HepG2 (cell line): ENCODE data around the gene AKTIP. TPM values are rescaled to one million over a fixed set of nuclear protein-coding genes. Genes with fewer than 3 reads are reported as not detected.

Source experiments
- BCL6 ChIP-seq: IDR thresholded peaks from 2 replicates; pipeline ENCODE4 v1.6.1; 2016; ENCODE audit warnings: missing genetic modification reagents, missing compliant biosample characterization
- BRF2 ChIP-seq: sonication (generic); formaldehyde crosslinking; IDR thresholded peaks from 2 replicates; pipeline ENCODE4 v1.8.1; 2022; ENCODE audit warnings: mild to moderate bottlenecking, missing genetic modification reagents
- CHD4 ChIP-seq: fragments of 200-600 bp; sonication (generic); IDR thresholded peaks from 2 replicates; pipeline ENCODE4 v1.7.0; 2017; ENCODE audit warnings: mild to moderate bottlenecking, low read length, borderline replicate concordance
- CREM ChIP-seq, 2 experiments: sonication (generic) in 1 of 2; formaldehyde crosslinking in 1 of 2; IDR thresholded peaks; 2 replicates each; pipeline versions ENCODE4 v1.4.0 to v1.6.1; 2016 to 2020; ENCODE audit warnings: antibody characterized with exemption in 1 of 2, mild to moderate bottlenecking in 1 of 2, missing genetic modification reagents in 1 of 2
- ETV5 ChIP-seq: IDR thresholded peaks from 2 replicates; pipeline ENCODE4 v1.6.1; 2018; ENCODE audit warnings: missing biosample characterization, missing genetic modification reagents, inconsistent platforms, borderline replicate concordance
- KMT2A ChIP-seq: sonication (generic); formaldehyde crosslinking; IDR thresholded peaks from 2 replicates; pipeline ENCODE4 v1.4.0; 2020; ENCODE audit warnings: missing genetic modification reagents
- KMT2B ChIP-seq: IDR thresholded peaks from 2 replicates; pipeline ENCODE4 v1.6.1; 2016; ENCODE audit warnings: missing genetic modification reagents, missing compliant biosample characterization
- MED13 ChIP-seq: sonication (generic); formaldehyde crosslinking; IDR thresholded peaks from 2 replicates; pipeline ENCODE4 v1.5.0; 2020; ENCODE audit warnings: missing genetic modification reagents
- MYC ChIP-seq: sonication (generic); formaldehyde crosslinking; IDR thresholded peaks from 2 replicates; pipeline ENCODE4 v1.9.0; 2021; ENCODE audit warnings: missing genetic modification reagents, borderline replicate concordance
- PAWR ChIP-seq: sonication (generic); formaldehyde crosslinking; IDR thresholded peaks from 2 replicates; pipeline ENCODE4 v1.4.0; 2020; ENCODE audit warnings: missing genetic modification reagents, mild to moderate bottlenecking, borderline replicate concordance
- SAP130 ChIP-seq: IDR thresholded peaks from 2 replicates; pipeline ENCODE4 v1.6.1; 2016; ENCODE audit warnings: low read depth
- SIN3A ChIP-seq: IDR thresholded peaks from 2 replicates; pipeline ENCODE4 v1.6.1; 2011; ENCODE audit warnings: low read depth, mild to moderate bottlenecking, control low read depth, low read length, borderline replicate concordance
- SIN3B ChIP-seq: fragments of 150-350 bp; IDR thresholded peaks from 2 replicates; pipeline ENCODE4 v1.6.1; 2014; ENCODE audit warnings: low read length
- ZBTB37 ChIP-seq: sonication (generic); formaldehyde crosslinking; IDR thresholded peaks from 2 replicates; pipeline ENCODE4 v1.4.0; 2020; ENCODE audit warnings: mild to moderate bottlenecking, missing genetic modification reagents
- ZBTB38 ChIP-seq: sonication (generic); formaldehyde crosslinking; IDR thresholded peaks from 2 replicates; pipeline ENCODE4 v1.5.1; 2020; ENCODE audit warnings: mild to moderate bottlenecking, missing genetic modification reagents
- ZBTB44 ChIP-seq: sonication (generic); formaldehyde crosslinking; IDR thresholded peaks from 2 replicates; pipeline ENCODE4 v1.4.0; 2020; ENCODE audit warnings: missing genetic modification reagents
- ZNF3 ChIP-seq: IDR thresholded peaks from 2 replicates; pipeline ENCODE4 v1.7.0; 2017; ENCODE audit warnings: inconsistent platforms
- ZNF367 ChIP-seq: sonication (generic); formaldehyde crosslinking; IDR thresholded peaks from 2 replicates; pipeline ENCODE4 v1.4.0; 2020; ENCODE audit warnings: missing genetic modification reagents, borderline replicate concordance
- ZNF737 ChIP-seq: sonication (generic); formaldehyde crosslinking; IDR thresholded peaks from 2 replicates; pipeline ENCODE4 v1.5.0; 2020; ENCODE audit warnings: missing genetic modification reagents, mild to moderate bottlenecking, borderline replicate concordance
- ZNF75D ChIP-seq: sonication (generic); formaldehyde crosslinking; IDR thresholded peaks from 2 replicates; pipeline ENCODE4 v1.8.1; 2023; ENCODE audit warnings: missing genetic modification reagents, mild to moderate bottlenecking, borderline replicate concordance
- ZNF790 ChIP-seq: sonication (generic); formaldehyde crosslinking; IDR thresholded peaks from 2 replicates; pipeline ENCODE4 v1.8.0; 2022; ENCODE audit warnings: missing genetic modification reagents, mild to moderate bottlenecking, borderline replicate concordance
- polyA plus RNA-seq, 8 experiments: library from polyadenylated mRNA; depleted of rRNA in 3 of 8; stranded (reverse) in 7 of 8; unstranded in 1 of 8; fragments of >200 nt; fragmentation: Illumina TruSeq in 4 of 8; extraction: Trizol in 4 of 8; gene quantifications; 2 replicates each; pipeline versions ENCODE4 v1.2.1 to v1.2.3, GENCODE V29; 2011 to 2016; ENCODE audit warnings: low read depth in 4 of 8, missing spikeins in 1 of 8, mixed read lengths in 1 of 8; ENCODE audit not compliant: insufficient read depth in 1 of 8
- total RNA-seq, 5 experiments: library from RNA; depleted of rRNA; stranded (reverse); fragments of >200 nt; fragmentation: Illumina TruSeq; extraction: Trizol; gene quantifications; 2 replicates each; pipeline ENCODE4 v1.2.3, GENCODE V29; 2016; ENCODE audit warnings: low read depth in 1 of 5
- TF ChIP-seq, protein P1 (sequence below), 2 experiments: sonication (generic) in 1 of 2; formaldehyde crosslinking in 1 of 2; IDR thresholded peaks; 2 replicates each; pipeline versions ENCODE4 v1.5.1 to v1.6.1; 2011 to 2020; ENCODE audit warnings: borderline replicate concordance in 1 of 2, low read depth in 1 of 2, low read length in 1 of 2, mild to moderate bottlenecking in 1 of 2, missing genetic modification reagents in 1 of 2, moderate library complexity in 1 of 2
- TF ChIP-seq, protein P2 (sequence below): IDR thresholded peaks from 2 replicates; pipeline ENCODE4 v1.6.1; 2016; ENCODE audit warnings: missing genetic modification reagents, missing compliant biosample characterization

Gene AKTIP
- total and polyA plus RNA-seq, 2 of the 13 experiments (the other 11 are each of a cell fraction or from before 2014, with no cell fraction given) = 28.8 to 49.0 TPM

GRCh38 chr16:53503270-53503923 lies 388 bp upstream of the AKTIP start (continued):
- peak; percentile 21; the same call in 1 of the 2 replicates for TF ChIP-seq BRF2 (CRISPR knock-in tag)
- TF ChIP-seq ZNF75D (CRISPR knock-in tag) = no peak
- peak; percentile 88 for TF ChIP-seq SAP130 (CRISPR knock-in tag)
- no peak for TF ChIP-seq ZNF790 (CRISPR knock-in tag)
- no peak for TF ChIP-seq SIN3B
- TF ChIP-seq, protein P1, sequence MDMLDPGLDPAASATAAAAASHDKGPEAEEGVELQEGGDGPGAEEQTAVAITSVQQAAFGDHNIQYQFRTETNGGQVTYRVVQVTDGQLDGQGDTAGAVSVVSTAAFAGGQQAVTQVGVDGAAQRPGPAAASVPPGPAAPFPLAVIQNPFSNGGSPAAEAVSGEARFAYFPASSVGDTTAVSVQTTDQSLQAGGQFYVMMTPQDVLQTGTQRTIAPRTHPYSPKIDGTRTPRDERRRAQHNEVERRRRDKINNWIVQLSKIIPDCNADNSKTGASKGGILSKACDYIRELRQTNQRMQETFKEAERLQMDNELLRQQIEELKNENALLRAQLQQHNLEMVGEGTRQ (IDR thresholded peaks at IDR 0.05; ENCODE audit: low read depth, low read length) = no peak
- TF ChIP-seq, protein P1 (CRISPR knock-in tag; IDR thresholded peaks at IDR 0.05; ENCODE audit: borderline replicate concordance) = no peak
- TF ChIP-seq CHD4 = no peak
- TF ChIP-seq MED13 (CRISPR knock-in tag) = no peak
- no peak for TF ChIP-seq ZBTB37
- TF ChIP-seq SIN3A = peak; percentile 62; the same call in 1 of the 2 replicates
- peak; percentile 91 for TF ChIP-seq MYC (CRISPR knock-in tag)
- peak; percentile 38; the same call in 1 of the 2 replicates for TF ChIP-seq ZBTB44 (CRISPR knock-in tag)
- peak; percentile 91 for TF ChIP-seq CREM (IDR thresholded peaks at IDR 0.05)
- no peak for TF ChIP-seq CREM (CRISPR knock-in tag; IDR thresholded peaks at IDR 0.05)
- peak; percentile 83 for TF ChIP-seq KMT2B (CRISPR knock-in tag)
- 0 out of 2 replicates have a peak, but pooled peaks have one; percentile 43 for TF ChIP-seq ETV5 (CRISPR knock-in tag)
- TF ChIP-seq KMT2A (CRISPR knock-in tag) = peak; percentile 67; the same call in 1 of the 2 replicates
- no peak for TF ChIP-seq ZNF367 (CRISPR knock-in tag)
- no peak for TF ChIP-seq ZNF737
- no peak; the same call in 1 of the 2 replicates for TF ChIP-seq ZBTB38
- peak; percentile 71 for TF ChIP-seq BCL6 (CRISPR knock-in tag)
- peak; percentile 72; the same call in 1 of the 2 replicates for TF ChIP-seq PAWR (CRISPR knock-in tag)
- TF ChIP-seq, protein P2, sequence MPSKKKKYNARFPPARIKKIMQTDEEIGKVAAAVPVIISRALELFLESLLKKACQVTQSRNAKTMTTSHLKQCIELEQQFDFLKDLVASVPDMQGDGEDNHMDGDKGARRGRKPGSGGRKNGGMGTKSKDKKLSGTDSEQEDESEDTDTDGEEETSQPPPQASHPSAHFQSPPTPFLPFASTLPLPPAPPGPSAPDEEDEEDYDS (CRISPR knock-in tag) = peak; percentile 94
- TF ChIP-seq ZNF3 = no peak
